Stimulated activated CD4-positive, alpha-beta T cell treated with anti-CD3 and anti-CD28 coated beads, TNF-alpha, amount 100 ng/mL, for 24 hours (primary cell): ENCODE results near the gene ECEL1.

Experiments
- DNase-seq, 3 experiments: peaks; one replicate each; pipeline ENCODE4 v3.0.0-alpha.2; 2020; ENCODE audit warnings: low read depth in 3 of 3

Gene ECEL1

GRCh38 chr2:232483923-232484627 lies 3.6 kb downstream of the ECEL1 start:
- no peak for DNase-seq

GRCh38 chr2:232483311-232483922 lies 4.2 kb downstream of the ECEL1 start:
- DNase-seq = no peak

DNA sequence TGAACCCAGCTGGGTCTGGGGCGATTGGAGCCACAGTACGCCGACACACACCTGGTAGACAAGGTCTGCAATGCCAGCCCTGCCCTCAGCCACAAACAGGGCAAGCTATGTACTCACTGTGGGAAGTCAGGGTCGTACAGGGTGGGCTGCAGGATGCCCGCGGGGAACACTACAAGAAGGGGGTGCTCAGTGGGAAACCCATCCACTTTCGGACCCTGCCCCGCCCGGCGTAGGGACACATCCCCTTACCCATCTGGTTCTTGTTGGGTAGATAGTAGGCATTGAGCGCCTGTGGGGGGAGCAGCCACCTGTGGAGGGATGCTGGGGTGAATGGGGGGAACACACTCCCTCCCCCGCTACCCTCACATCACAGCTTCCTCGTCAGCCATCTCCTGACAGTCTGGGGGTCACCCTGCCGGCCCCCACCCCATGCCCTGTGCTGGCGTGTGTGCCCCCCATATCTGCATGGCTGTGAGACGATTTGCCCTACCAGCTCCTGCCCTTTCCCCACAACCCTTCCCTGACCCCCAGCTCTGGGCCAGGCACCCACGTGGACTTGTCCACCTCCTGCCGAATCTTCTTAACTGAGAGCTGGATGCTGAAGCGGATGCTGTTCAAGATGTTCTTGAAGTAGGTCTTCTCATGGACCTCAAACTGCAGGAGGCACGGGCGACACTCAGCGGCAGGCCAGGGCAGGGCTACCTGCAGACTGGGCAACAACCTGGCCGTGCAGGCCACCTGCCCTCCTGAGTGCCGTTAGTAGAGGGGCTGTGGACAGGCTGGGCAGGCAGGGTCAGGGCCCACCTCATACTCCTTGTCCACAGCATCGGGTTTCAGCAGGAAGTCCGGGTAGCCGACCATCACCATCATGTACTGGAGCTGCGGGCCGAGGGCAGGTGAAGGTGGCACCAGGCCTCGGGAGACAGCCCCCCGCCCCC lies 5.1 kb downstream of the ECEL1 start:
- DNase-seq = no peak

GRCh38 chr2:232481322-232482140 lies 6.1 kb downstream of the ECEL1 start:
- DNase-seq = no peak

- DNase-seq = no peak
These were observed 7.1 kb downstream of the ECEL1 start for GRCh38 chr2:232480201-232481190.

DNA sequence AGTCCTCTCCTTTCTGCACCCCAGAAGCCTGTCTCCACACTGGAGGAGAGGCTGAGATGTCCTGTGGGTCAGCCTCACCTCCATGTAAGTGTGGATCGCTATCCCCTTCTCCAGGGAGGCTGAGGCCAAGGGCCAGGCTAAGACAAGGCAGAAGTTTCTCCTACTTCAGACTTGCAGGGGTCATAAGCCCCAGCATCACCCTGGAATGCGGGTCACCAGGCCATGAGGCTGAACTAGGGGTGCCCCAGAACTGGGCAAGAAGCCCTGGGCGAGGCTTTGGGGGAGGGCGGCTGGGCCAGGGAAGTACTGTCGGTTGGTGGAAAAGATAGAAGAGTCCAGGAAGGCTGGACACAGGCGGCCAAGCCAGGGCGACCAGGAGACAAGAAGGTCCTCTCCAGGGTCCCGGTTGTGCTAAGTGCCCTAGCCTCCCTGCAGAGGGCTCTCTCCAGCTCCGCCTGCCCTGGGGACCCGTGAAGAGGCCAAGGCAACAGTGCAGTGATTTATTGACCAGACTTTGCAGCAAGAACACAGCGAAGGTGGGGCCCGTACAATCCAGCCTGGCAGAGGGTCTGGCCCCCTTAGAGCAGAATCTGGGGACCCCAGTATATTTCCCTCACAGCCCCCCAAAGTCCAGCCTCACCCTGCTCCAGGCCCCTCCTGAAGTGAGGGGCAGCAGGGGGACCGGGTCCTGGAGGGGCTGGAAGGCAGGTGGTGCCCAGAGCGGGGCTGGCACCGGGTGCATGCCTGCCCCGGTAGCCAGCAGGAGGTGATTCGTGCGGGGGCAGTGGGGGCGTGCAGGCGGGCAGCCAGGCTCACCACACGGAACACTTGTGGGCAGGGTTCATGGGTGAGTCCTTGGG lies 8.1 kb downstream of the ECEL1 start:
- no peak for DNase-seq

GRCh38 chr2:232478571-232479340 lies 8.9 kb downstream of the ECEL1 start:
- no peak for DNase-seq

DNA sequence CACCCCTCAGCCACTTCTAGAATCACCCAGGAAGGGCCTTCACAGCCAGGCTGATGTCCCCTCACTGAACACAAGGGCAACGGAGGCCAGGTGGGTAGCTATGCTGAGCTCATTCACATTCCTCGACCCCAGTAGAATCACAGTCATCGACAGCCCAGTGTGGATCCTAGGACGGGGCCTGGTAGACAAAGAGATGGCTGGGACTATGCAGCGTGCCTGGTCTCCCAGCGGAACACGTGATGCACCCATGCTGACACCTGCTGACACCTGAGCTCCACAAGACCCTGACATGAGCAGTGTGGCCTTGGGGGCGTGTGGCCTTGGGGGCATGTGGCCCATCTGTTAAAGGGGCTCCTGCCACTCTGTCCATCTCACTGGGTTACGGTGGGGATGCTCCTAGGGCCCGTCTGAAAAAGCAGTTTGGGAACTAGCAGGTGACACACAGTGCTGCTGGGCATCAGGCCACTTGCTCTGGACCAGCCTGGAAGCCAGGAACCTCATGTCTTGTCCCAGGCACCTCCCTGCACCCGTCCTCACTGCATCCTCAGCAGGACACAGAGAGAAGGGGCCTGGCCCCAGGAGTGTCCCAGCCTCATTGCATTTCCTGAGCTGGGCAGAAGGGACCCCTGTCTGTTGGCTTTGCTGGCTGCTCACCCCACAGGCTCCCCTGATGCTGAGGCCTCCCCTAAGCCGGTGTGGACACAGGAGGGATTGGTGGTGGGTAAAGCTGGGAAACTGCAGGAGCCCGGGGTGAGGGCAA lies 9.7 kb downstream of the ECEL1 start:
- DNase-seq = no peak

- no peak for DNase-seq
These were observed 10.8 kb downstream of the ECEL1 start for GRCh38 chr2:232476791-232477190.

DNA sequence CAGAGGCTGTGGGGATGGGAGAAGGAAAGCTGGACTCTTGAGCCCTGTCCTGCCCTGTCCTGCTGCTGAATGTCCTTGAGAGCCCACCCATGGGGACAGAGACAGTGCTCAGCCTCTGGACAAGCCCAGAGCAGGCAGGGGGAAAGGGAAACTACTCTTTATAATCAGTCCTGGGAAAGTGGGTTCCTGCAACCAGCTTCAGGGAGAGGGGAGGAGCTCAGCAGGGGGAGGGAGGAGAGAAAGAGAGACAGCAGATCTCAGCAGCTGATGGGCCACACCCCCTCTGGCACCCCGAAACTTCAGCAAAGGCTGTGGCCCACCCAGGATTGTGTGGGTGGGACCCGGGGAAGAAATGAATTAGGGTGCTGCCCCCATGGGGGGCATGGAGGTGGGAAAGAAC lies 11.6 kb downstream of the ECEL1 start:
- DNase-seq = no peak

- no peak for DNase-seq
These were observed 14.2 kb downstream of the ECEL1 start for GRCh38 chr2:232473467-232473890.

DNA sequence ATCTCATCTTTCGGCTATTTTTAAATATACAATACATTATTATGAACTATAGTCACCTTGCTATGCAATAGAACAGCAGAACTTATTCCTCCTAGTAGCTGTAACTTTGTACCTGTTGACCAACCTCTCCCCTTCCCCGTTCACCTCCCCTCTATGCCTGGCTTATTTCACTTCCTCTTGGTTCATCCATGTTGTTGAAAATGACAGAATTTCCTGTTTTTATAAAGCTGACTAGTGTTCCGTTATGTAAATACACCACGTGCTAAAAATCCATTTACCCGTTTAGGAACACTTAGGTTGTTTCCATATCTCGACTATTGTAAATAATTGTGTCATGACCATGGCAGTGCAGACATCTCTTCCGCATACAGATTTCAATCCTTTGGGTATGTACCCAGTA lies 21.4 kb downstream of the ECEL1 start:
- no peak for DNase-seq

- DNase-seq = no peak
These were observed 22.6 kb downstream of the ECEL1 start for GRCh38 chr2:232465061-232465460.

GRCh38 chr2:232464544-232464885 lies 23.1 kb downstream of the ECEL1 start:
- no peak for DNase-seq

GRCh38 chr2:232463701-232464543 lies 23.7 kb downstream of the ECEL1 start:
- no peak for DNase-seq

DNA sequence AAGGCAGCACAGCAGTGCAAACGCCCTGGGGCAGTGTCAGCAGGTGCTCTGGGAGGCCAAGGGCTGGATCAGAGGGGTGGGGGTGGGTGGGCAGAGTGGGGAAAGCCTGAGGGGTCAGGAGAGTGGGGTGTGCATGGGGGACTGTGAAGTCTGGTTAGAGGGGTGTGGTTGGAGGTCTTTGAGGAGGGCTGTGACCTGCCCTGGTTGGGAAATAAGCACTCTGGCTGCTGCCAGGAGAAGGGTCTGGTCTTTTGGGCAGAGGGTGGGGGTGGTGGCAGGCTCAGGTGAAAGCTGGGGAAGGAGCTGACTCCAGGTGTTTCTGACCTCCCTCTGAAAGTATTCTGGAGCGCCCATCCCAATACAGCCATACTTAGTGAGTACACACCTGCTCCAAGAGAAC lies 27.5 kb downstream of the ECEL1 start:
- DNase-seq = no peak

- no peak for DNase-seq
These were observed 28.1 kb downstream of the ECEL1 start for GRCh38 chr2:232459419-232460035.
